ENCODE results near the gene USP50. TPM values are rescaled to one million over a fixed set of nuclear protein-coding genes. Genes with fewer than 3 reads are reported as not detected.

USP50 gene
- 0.14 and 0.40 TPM in 2 replicates for total RNA-seq

GRCh38 chr15:50546566-50546965 is at the start of gene USP50:
Gene USP50 (minus strand): TSS chr15:50546666. CDS start chr15:50546525, 141 bp downstream.

Small RNA genes lying within 50 kb of the gene (small RNA-seq; reads per million reads assigned to genes)
- gene RNA5SP395 = 0.70 reads per million, percentile 4 among the genes with 10 or more reads in this experiment

Other genes with a start within 250 kb of the USP50 start
- 88.3 and 95.9 TPM in 2 replicates for gene GABPB1, start 191.5 kb downstream of the USP50 start, total RNA-seq
- gene USP8, start 122.3 kb downstream of the USP50 start, total RNA-seq = 63.3 and 73.4 TPM in 2 replicates
- gene TRPM7, start 140.1 kb upstream of the USP50 start, total RNA-seq = 67.3 and 71.4 TPM in 2 replicates
- 82.2 and 96.6 TPM in 2 replicates for gene SPPL2A, start 219.0 kb upstream of the USP50 start, total RNA-seq

All from thoracic aorta endothelial cell (primary cell).